Stimulated activated naive CD8-positive, alpha-beta T cell treated with anti-CD3 and anti-CD28 coated beads, Interleukin-15, Interleukin-2, amounts not matched to agents 100 U/mL and 50 U/mL, for 24 hours (primary cell): ENCODE results near the gene CCL15.
A peak's percentile ranks its signal among the peaks of the same experiment; 100 is the strongest.
"Not testable (repeated sequence)": the region's sequence is repeated elsewhere in the genome, so short reads cannot be mapped to it uniquely, and the experiment has no call there.

Experiments used
- ATAC-seq: fragments of 150-1000 bp; cut with Tn5 transposase; one replicate; pipeline ENCODE4 v1.10.0; 2021
- DNase-seq: peaks from one replicate; pipeline ENCODE4 v3.0.0; 2021

CCL15 gene, protein sequence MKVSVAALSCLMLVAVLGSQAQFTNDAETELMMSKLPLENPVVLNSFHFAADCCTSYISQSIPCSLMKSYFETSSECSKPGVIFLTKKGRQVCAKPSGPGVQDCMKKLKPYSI

DNA sequence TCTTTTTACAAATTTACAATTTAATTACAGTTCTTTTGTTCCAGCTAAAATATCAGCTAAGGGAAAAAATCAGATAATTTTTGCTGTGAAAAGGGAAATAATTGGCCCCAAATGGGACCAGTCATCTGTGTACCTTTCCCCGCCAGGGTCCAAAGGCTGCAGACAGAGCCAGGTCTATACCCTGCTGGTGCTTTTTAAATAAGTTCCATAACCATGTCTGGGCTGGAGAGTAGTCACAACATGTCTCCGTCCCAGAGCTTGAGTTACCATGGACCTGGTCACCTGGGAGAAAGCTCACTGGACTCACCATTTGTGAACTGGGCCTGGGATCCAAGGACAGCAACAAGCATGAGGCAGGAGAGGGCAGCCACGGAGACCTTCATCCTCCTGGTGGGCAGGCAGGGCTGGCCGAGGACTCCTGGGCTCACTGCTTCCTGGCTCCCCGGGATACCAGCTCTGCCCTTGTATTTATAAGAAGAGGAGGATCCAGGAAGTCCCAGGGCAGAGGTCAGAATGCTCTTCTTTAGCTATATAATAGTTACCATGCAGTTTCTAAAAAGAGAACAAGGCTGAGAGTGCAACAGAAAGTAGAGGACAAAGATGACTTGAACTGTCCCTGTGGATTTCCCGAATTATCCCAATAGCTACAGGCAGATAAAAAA is at the start of gene CCL15:
Gene CCL15 (minus strand): TSS at position 444 of the 662 bp plus-strand sequence. CDS start 61 bp downstream, at position 383.
- no peak for ATAC-seq
- DNase-seq = no peak

DNA sequence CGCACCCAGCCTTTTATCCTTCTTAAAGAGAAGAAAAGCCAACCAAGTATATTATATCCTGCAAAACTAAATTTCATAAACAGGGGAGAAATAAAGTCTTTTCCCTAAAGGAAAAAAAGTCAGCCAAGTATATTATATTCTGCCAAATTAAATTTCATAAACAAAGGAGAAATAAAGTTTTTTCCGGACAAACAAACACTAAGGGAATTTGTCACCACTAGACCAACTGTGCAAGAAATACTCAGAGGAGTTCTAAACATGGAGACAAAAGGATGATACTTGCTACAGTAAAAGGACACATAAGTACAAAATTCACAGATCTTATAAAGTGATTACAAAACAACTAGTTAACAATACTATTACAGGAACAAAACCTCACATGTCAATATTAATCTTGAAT is 48.3 kb upstream of the CCL15 start:
- no peak for ATAC-seq
- no peak for DNase-seq

DNA sequence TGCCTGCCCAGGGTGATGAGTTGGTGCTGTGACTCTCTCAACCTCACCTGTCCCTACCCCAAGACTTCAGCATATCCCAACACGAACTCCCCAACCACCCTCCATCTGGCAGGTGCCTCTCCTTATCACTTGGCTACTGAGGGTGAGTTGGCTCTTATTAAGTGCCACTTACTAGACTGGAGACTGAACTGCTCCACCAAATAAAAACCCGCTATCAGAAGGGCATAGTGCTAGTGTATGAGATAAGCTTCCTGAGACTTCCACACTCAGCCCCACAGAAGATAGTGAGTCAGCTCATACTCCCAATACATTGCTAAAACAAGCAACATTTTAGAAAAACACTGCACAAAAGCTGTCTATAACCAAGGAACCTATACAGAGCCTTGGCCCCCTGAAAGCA is 46.7 kb upstream of the CCL15 start:
- DNase-seq (no peak), ATAC-seq (no peak)

DNA sequence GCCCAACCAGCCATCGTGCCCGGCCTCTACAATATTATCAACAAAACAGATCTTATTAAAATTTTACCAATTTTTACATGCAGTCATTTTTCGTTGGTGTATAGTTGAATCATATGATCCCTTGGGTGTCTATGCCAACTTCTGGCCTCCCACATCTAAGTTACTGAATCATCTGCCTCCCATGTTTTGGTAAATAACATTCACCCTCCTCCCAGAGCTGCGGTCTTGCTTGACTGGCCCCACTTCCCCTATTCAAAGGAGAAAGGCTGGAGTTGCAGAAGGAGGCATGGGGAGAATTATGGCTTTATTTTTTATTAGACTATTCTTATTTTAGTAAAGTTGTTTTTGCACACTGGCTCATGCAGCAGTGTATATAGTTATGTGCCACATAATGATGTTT is 34.9 kb upstream of the CCL15 start:
- DNase-seq = no peak
- ATAC-seq = no peak

DNA sequence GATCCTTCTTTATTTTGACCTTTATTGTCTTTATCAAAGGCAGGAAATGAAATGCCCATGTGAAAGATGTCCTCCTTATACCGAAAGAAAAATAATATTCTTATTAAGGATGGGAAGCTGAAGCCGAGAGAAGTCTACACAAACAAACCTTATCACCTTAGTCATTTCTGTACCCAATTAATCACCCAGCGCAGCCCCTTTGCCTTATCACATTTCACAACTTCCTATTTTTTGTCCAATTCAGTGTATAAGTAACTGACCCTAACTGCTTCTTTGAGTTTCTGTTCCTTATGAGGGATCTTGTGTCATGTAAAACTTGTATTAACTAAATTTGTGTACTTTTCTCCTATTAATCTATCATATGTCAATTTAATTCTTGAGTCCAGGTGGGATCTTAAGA is 32.8 kb upstream of the CCL15 start:
- no peak for DNase-seq
- ATAC-seq = no peak

DNA sequence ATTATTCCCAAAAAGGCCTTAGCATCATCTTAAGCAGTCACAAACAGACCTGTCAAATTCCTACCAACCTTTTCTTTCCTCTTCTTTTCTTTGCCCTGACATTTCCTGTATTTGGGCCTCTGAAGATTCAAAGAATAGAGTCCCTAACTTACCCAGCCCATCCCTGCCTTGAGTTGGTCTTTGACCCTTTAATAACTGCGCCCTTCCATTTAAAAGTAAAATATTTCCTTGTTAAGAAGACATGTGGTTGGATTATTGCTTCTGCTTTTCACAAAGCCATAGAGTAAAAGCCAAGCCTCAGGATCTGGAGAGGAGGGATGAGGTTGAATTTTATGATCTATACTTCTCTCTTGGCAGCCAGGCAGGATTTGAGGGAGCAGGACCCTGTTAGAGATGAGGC is 29.6 kb upstream of the CCL15 start:
- DNase-seq = no peak
- ATAC-seq = no peak

DNA sequence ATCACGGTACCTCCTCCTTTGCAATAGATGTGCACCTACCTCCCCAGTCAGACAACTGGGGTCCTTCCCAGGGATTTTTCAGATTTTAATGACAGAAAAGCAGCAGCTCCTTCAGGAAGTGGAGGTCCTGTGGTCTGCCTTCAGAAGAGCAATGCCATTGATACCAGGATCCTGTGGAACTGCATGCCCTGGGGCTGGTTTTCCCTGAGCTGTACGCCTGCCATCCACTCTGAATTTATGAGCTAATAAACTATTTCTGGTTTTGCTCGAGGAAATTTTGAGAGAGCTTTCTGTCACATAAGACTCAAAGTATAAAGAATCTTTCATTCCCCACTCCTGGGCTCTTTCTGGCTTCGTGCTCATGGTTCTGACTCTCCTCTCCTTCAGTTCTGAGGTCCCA is 26.4 kb upstream of the CCL15 start:
- no peak for DNase-seq
- ATAC-seq = no peak

DNA sequence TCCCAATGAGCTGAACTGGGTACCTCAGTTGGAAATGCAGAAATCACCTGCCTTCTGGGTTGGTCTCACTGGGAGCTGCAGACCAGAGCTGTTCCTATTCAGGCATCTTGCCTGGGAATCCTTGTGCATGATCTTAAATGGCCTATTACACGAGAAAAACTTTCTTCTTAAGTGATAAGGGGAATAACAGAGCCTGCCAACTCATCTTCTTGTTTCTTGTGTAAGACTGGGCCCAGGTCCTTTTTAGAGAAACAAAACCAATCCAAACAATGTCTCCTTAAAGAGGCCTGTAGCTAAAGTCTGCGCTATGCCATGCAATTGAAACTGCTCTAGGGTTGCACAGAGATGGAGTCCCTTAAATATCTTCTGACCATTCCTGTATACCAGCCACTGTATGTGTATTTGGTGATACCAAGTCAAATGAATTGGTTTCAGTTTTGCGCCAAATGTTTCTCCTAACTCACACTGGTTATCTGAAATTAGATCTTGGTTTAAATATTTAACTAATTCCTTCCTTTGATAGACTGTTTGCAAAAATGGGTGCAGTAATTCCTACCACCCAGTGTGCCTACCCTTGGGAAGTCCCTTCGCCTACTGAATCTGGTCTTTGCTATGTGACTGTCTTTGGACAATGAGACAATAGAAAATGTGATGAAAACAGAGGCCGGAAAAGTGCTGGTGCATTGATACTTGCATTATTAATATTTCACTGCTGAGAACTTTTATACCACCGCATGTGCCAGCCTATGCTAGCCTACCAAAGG is 22.9 kb upstream of the CCL15 start:
- no peak for DNase-seq
- ATAC-seq = no peak

DNA sequence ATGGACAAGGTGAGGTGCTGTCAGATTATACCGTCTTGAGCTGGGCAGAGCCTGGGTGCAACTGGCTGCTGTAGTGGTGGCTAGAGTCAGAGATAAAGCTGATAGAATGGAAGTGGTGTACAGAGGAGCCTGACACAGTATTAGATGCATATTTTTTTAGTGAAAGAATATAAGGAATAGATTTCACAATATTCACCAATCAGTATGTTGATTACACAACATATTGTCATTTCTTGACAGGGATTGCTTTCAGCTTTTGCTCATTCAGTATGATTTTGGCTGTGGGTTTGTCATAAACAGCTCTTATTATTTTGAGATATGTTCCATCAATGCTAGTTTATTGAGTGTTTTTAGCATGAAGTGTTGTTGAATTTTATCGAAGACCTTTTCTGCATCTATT is 18.1 kb upstream of the CCL15 start:
- ATAC-seq (no peak), DNase-seq (no peak)

DNA sequence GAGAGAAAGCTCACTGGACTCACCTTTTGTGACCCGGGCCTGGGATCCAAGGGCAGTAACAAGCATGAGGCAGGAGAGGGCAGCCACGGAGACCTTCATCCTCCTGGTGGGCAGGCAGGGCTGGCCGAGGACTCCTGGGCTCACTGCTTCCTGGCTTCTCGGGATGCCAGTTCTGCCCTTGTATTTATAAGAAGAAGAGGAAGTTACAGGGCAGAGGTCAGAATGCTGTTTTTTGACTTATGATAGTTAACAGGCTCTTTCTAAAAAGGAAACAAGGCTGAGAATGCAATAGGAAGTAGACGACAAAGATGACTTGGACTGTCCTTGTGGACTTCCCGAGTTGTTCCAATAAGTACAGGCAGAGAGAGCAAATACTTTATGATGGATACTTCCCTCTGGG is 16.4 kb upstream of the CCL15 start, which contains the start of gene CCL23:
Gene CCL23 (minus strand): TSS at position 174 of the 400 bp plus-strand sequence. CDS start 75 bp downstream, at position 99.
- DNase-seq (no peak), ATAC-seq (no peak)

DNA sequence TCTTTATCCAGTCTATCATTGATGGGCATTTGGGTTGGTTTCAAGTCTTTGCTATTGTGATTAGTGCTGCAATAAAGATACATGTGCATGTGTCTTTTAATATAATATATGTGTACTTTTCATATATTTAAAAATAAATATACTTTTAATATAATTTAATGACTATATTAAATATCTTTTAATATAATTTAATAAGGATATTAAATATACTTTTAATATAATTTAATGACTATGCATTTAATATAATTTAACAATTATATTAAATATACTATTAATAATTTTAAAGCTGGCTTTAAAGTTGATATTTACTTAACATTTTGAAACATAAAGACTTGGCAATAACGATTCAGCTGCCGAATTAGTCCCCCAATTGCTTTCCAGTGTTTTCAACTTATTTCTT is 15.2 kb upstream of the CCL15 start:
- ATAC-seq (no peak), DNase-seq (no peak)

DNA sequence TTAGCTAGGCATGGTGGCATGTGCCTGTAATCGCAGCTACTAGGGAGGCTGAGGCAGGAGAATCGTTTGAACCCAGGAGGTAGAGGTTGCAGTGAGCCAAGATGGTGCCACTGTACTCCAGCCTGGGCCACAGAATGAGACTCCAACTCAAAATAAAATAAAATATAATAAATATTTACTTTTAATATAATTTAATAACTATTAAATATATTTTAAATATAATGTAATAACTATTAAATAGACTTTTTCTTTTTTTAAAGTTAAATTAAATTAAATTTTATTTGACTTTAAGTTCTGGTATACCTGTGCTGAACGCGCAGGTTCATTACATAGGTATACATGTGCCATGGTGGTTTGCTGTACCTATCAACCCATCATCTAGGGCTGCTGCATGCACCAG is 14.5 kb upstream of the CCL15 start:
- DNase-seq, ATAC-seq: not testable (repeated sequence)

DNA sequence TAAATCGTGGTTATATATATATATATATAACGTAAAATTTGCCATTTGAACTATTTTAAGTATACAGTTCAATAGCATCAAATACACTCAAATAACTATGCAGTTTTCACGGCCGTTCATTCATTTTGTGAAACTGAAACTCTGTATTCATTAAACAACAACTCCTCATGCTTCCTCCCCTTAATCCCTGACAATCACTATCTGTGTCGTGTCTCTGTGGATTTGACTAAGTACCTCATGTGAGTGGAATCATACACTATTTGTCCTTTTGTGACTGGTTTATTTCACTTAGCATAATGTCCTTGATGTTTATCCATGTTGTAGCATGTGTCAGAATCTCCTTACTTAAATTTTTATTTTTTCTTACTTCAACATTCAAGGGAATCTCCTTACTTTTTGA is 13.6 kb upstream of the CCL15 start:
- ATAC-seq (no peak), DNase-seq (no peak)

DNA sequence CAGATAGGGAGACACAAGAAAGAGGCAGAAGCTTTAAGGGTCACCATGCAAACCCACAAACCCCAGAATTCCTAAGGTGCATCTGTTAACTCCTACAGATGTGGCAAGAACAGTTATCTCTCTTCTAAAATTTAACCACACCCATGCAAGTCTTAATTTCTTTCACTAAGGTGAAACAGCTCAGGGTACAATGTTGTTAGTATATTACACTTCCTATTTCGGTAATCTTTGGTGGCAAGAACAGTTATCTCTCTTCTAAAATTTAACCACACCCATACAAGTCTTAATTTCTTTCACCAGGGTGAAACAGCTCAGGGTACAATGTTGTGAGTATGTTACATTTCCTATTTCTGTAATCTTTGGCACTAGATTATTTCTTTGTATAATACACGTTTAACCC is 9.8 kb upstream of the CCL15 start:
- ATAC-seq = no peak
- DNase-seq = no peak

DNA sequence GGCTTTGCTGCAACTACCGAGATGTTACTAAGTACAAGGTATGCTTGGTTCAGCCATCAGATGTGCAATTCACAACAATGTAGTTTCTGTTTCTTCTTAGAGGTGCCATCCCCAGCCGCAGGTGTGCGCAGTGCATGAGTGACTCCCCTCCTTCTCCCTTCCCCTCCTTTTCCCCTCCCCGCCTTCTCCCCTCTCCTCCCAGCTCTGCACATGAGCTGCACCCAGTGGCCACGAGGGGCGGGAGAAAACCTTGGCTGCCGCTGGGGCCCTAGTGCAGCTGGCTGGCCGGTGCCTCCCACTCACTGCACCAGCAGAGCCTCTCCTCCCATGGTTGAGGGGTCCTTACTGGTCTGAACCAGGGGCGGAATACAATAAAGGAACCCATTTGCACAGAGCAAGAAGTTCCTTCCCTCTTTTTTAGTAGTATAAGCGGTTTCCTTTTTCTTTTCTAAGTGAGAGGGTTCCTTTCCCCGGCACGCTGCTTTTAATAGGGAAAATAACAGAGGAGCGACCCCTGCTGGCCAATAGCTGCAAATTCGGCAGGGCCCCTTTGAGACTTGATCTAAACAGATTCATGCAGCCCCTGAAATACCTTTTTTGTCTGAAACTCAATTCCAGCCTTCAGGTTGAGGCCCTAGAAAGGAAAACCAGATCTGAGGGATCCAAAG is 7.8 kb upstream of the CCL15 start:
- DNase-seq (peak; percentile 8), ATAC-seq (peak; percentile 19)

DNA sequence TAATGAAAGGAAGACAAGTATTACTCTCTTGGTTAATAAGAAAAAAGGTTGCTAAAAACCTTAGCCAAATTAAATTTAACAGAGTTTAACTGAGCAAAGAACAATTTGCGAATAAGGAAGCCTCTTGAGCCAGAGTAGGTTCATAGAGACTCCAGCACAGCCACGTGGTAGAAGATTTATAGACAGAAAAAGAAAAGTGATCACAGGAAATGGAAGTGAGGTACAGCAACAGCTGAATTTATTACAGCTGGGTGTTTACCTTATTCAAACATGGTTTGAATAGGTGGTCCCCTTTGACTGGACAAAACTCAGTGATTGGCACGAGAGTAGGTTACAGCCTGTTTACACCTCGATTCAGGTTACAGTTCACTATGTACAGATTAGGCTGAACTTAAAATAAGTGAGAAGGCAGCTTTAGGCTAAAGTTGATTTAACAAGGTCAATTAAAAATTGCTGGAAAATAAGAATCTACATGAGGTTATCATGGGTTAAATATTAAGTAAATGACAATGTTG is 3.3 kb upstream of the CCL15 start:
- ATAC-seq (no peak), DNase-seq (no peak)

DNA sequence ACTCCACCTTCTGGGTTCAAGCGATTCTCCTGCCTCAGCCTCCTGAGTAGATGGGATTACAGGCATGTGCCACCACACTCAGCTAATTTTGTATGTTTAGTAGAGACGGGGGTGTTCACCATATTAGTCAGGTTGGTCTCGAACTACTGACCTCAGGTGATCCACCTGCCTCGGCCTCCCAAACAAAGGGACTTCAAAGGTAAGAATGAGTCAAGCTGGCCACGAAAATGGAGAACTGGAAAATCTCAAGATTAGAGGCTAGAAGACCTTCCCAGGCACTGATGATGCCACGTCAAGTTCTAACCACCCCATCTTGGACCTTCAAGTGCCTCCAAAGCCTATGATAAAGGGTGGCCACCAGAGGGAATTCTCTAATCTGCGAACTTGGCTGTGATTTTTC is 1.3 kb upstream of the CCL15 start:
- ATAC-seq = no peak
- no peak for DNase-seq

DNA sequence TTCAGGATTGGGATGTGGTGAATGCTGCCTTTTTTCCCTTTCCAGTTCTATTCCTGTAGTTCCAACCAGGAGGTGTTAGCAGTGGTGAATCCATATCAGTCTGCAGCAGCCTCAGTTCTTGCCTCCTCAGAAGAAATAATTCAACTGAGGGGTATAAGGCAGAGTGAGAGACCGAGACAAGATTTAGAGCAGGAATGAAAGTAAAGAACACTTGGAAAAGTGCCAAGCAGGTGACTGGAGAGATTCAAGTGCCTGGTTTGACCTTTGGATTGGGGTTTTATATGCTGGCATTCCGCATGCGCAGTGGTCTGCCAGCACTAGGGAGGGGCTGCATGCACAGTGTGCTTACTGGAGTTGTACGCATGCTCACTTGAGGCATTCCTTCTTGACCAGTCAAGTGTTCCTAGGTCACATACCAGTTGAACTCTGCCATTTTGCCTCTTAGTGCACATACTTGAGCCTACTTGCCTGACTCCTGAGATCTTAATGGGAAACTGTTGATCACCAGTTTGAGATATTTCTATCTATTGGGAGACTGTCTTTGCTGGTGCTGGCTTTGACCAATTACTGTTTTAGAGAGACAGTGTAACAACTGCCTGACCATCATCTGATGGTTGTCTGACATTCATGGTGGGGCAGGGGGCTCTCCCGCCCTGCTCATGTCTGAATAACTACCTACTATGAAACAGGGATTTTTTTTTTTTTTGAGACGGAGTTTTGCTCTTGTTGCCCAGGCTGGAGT is 680 bp upstream of the CCL15 start:
- ATAC-seq = no peak
- DNase-seq = no peak

DNA sequence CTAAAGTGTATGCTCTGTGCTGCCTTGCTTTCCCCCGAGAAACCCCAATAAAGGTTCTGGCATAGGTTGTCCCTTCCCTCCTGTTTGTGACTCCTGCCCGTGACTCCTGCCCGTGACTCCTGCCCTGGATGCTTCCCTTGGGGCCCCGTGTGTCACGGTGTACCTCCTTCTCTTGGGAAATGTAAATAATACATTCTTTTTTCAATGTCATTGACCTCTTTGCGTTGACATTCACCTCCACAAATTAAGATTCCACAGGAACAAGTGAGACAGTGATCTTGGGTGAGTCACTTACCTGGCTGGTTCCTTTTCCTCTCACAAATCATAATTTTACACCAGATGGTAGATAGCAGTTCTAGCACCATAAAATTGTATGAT is 632 bp downstream of the CCL15 start:
- ATAC-seq = no peak
- DNase-seq = no peak

DNA sequence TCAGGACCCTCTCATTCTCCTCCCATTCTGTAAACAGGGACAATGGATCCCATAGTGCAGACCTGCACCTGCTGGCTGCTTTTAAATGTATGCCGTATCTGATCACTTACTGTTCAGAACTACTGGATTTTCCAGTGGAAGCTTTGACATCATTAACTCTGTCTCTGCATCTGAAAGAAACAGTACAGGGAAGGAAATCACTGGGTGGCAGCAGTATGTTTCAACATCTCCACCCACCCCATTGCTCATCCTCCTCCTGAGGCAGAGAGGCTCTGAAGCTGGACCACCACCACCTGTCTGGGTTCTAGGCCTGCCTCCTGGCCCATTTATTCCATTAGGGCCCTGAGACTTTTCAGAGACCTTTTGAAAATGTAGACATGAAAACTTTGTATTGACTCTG is 2.6 kb downstream of the CCL15 start:
- ATAC-seq (no peak), DNase-seq (no peak)

DNA sequence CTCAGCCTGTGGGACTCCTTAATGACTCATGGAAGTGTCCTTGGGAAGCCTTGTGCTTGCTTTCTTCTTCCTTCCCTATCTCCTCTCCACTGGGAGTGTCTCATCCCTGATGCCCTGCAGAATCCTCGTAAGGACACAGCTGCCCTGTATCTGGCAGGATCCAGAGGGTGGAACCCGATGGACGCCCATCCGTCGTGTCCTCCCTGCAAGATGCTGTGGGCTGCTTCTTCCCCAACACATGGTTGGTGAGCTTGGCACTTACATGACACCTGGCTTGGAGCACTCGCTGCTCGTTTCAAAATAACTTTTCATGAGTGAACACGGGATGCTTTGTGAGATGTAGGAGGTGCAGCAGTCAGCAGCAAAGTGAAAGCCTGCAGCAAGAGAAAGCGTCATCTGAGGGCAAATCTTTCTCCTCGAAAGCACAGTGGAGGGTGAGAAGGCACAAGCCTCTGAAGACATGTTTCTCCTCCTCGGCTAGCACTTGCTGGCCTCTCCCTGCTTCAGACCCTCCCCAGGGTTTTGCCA is 3.3 kb downstream of the CCL15 start:
- ATAC-seq = no peak
- DNase-seq = no peak

DNA sequence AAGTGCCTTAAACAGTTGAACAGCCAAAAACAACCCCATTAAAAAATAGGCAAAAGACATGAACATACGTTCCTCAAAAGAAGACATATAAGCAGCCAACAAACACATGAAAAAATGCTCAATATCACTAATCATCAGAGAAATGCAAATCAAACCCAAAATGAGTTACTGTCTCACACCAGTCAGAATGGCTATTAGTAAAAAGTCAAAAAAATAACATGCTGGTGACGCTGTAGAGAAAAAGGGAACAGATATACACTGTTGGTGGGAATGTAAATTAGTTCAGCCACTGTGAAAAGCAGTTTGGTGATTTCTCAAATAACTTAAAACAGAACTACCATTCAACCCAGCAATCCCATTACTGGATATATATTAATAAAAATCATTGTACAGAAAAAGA is 6.0 kb downstream of the CCL15 start:
- not testable (repeated sequence) for DNase-seq, ATAC-seq
